ENCODE measurements around the gene PYGO2.

GRCh38 chr1:154911691-154912550 is 49.7 kb downstream of the PYGO2 start:
- TF ChIP-seq CTCF (IDR thresholded peaks at IDR 0.05) (no peak), POLR2A (IDR thresholded peaks at IDR 0.05) (no peak), EP300 (IDR thresholded peaks at IDR 0.05) (no peak), POLR2AphosphoS5 (IDR thresholded peaks at IDR 0.05) (no peak)

Data from sigmoid colon (tissue), 4 donors.